ENCODE results near the gene BLVRA. TPM values are rescaled to one million over a fixed set of nuclear protein-coding genes. Genes with fewer than 3 reads are reported as not detected.
"Not testable (repeated sequence)": the region's sequence is repeated elsewhere in the genome, so short reads cannot be mapped to it uniquely, and the experiment has no call there.

BLVRA gene, protein sequence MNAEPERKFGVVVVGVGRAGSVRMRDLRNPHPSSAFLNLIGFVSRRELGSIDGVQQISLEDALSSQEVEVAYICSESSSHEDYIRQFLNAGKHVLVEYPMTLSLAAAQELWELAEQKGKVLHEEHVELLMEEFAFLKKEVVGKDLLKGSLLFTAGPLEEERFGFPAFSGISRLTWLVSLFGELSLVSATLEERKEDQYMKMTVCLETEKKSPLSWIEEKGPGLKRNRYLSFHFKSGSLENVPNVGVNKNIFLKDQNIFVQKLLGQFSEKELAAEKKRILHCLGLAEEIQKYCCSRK
- total RNA-seq, result 20.3 and 22.4 TPM in 2 replicates
- long read RNA-seq, transcript BLVRA-201 (8 exons, 1,071 nt), result major isoform, 22 of 30 reads
- long read RNA-seq, partial matches to known transcripts, result 3 of 30 reads
- long read RNA-seq, other reads (novel, unspliced or antisense), result 2 of 30 reads

DNA sequence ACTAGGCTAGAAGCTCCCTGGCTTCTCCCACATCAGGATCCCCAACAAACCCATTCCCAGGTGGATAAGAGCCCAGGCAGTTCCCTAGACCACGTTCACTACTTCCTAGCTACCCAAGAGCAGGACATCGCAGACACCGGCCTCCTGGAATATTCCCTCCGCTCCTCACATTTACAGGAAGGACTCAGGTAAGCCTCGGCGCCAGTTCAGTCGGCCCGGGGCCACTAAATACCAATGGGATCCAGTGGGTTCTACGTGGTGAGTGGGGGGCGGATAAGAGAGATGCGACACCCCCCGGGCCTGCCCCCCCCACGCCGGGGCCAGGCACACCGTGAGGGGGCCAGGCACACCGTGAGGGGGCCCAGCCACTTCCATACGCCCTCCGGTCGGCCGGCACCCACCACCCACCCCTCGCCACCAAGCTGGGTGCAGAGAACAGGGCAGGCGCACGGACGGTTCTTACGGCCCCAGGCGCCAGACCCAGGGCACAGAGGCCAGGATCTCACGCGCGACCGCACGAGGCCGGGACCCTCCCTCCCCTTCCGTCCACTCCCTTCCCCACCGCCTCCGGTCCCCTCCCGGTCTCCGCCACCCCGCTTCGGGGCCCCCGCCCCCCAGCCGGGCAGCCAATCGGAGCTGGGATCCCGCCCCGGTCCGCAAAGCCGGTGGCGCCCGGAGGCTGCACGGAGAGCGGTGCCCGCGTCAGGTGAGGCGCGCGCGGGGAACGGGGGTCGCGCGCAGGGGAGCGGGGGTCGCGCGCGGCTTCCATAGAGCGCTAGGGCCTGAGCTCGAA lies at the start of gene BLVRA:
Gene BLVRA (plus strand): TSS at position 652 of the 793 bp plus-strand sequence. CDS start 12,479 bp downstream, outside the sequence.
- H3K27ac Mint-ChIP-seq, result peak within 1 kb of the TSS; percentile 70
- H3K4me1 Mint-ChIP-seq (ENCODE audit: low read depth), result peaks cover 7% of the 10 kb centered on the region
- no peaks in the 10 kb centered on the region for H3K9me3 Mint-ChIP-seq (ENCODE audit: low read depth)

DNA sequence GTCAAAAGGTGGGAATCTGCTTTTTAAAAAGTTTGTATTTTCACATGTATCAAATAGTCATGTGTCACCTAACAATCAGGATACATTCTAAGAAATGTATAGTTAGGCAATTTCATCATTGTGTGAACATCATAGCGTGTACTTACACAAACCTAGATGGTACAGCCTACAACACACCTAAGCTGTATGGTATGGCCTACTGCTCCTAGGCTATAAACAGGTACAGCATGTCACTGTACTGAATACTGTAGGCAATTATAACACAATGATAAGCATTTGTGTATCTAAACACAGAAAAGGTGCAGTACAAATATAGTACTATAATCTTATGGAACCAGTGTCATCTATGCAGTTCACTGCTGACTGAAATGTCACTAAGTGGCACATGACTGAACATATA lies 47.0 kb upstream of the BLVRA start:
- TF ChIP-seq, protein P1, sequence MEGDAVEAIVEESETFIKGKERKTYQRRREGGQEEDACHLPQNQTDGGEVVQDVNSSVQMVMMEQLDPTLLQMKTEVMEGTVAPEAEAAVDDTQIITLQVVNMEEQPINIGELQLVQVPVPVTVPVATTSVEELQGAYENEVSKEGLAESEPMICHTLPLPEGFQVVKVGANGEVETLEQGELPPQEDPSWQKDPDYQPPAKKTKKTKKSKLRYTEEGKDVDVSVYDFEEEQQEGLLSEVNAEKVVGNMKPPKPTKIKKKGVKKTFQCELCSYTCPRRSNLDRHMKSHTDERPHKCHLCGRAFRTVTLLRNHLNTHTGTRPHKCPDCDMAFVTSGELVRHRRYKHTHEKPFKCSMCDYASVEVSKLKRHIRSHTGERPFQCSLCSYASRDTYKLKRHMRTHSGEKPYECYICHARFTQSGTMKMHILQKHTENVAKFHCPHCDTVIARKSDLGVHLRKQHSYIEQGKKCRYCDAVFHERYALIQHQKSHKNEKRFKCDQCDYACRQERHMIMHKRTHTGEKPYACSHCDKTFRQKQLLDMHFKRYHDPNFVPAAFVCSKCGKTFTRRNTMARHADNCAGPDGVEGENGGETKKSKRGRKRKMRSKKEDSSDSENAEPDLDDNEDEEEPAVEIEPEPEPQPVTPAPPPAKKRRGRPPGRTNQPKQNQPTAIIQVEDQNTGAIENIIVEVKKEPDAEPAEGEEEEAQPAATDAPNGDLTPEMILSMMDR (IDR thresholded peaks at IDR 0.05; ENCODE audit: unreplicated experiment), result no peak
- no peaks in the 10 kb centered on the region for H3K27me3 Mint-ChIP-seq
- no peak for DNase-seq (ENCODE audit: low spot score, unreplicated experiment)
- peaks cover 21% of the 10 kb centered on the region for H3K36me3 Mint-ChIP-seq (ENCODE audit: insufficient read depth)
- H3K4me3 Mint-ChIP-seq (ENCODE audit: low read depth), result no peak overlapping the region
- peaks cover 8% of the 10 kb centered on the region for H3K9me3 Mint-ChIP-seq (ENCODE audit: low read depth)
- H3K27ac Mint-ChIP-seq, result no peak overlapping the region
- peaks cover 10% of the 10 kb centered on the region for H3K4me1 Mint-ChIP-seq (ENCODE audit: low read depth)

More for the DNA sequence above, at the start of gene BLVRA:
- TF ChIP-seq, protein P1 (IDR thresholded peaks at IDR 0.05; ENCODE audit: unreplicated experiment), result no peak
- DNase-seq (ENCODE audit: low spot score, unreplicated experiment), result peak; percentile 57
- Mint-ChIP-seq H3K4me3 (ENCODE audit: low read depth) (peak within 1 kb of the TSS; percentile 78), H3K36me3 (ENCODE audit: insufficient read depth) (no peaks in the 10 kb centered on the region), H3K27me3 (peaks cover 29% of the 10 kb centered on the region)

DNA sequence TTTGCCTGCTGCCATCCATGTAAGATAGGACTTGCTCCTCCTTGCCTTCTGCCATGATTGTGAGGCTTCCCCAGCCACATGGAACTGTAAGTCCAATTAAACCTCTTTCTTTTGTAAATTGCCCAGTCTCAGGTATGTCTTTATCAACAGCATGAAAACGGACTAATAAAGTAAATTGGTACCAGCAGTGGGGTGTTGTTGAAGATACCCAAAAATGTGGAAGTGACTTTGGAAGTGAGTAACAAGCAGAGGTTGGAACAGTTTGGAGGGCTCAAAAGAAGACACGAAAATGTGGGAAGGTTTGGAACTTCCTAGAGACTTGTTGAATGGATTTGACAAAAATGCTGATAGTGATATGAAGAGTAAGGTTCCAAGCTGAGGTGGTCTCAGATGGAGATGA lies 42.5 kb upstream of the BLVRA start:
- not testable (repeated sequence) for H3K4me3 Mint-ChIP-seq (ENCODE audit: low read depth); H3K9me3 Mint-ChIP-seq (ENCODE audit: low read depth); H3K27ac Mint-ChIP-seq; H3K4me1 Mint-ChIP-seq (ENCODE audit: low read depth); DNase-seq (ENCODE audit: low spot score, unreplicated experiment); H3K27me3 Mint-ChIP-seq
- H3K36me3 Mint-ChIP-seq (ENCODE audit: insufficient read depth), result peaks cover 15% of the 10 kb centered on the region

DNA sequence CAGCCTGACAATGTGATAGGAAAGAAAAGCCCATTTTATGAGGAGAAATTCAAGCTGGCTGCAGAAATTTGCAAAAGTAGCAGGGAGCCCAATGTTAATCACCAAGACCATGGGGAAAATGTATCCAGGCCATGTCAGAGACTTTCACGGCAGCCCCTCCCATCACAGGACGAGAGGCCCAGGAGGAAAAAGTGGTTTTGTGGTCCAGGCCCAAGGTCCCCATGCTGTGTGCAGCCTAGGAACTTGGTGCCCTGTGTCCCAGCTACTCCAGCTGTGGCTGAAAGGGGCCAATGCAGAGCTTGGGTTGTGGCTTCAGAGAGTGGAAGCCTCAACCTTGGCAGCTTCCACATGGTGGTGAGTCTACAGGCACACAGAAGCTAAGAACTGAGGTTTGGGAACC lies 41.9 kb upstream of the BLVRA start:
- Mint-ChIP-seq H3K27ac (no peak overlapping the region), H3K27me3 (no peaks in the 10 kb centered on the region), H3K9me3 (ENCODE audit: low read depth) (peaks cover 8% of the 10 kb centered on the region), H3K36me3 (ENCODE audit: insufficient read depth) (peaks cover 15% of the 10 kb centered on the region), H3K4me1 (ENCODE audit: low read depth) (peaks cover 4% of the 10 kb centered on the region), H3K4me3 (ENCODE audit: low read depth) (no peak overlapping the region)
- no peak for DNase-seq (ENCODE audit: low spot score, unreplicated experiment)
- TF ChIP-seq, protein P1 (IDR thresholded peaks at IDR 0.05; ENCODE audit: unreplicated experiment), result no peak

DNA sequence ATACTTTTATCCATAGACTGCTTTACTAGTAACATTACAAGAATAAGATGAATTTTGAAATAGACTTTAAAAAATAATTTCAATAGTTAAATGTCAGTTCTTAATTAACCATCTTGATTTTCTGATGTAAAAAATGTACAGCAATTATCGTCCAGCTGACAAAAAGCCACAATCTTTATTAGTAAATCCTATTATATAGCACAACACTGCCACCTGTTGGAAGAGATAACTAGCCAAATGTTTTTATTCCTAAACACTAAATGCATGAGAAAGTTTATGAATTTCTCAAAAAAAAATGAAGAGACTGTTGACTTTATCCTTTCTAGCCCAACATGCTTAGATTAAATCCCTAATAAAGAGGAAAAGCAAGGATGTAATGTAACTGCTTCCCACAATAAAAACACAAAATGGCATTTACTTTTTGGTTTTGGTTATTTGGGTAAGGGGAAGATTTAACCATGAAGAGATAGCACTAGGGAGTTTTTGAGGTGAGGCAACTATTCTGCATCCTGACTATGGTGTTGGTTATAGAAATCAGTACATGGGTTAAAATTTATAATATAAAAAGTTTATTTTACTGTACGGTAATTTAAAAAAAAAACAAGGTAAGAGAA lies 37.2 kb upstream of the BLVRA start:
- H3K27me3 Mint-ChIP-seq, result no peaks in the 10 kb centered on the region
- H3K4me1 Mint-ChIP-seq (ENCODE audit: low read depth), result peaks cover 7% of the 10 kb centered on the region
- TF ChIP-seq, protein P1 (IDR thresholded peaks at IDR 0.05; ENCODE audit: unreplicated experiment), result peak; percentile 75
- peaks cover under 1% of the 10 kb centered on the region for H3K9me3 Mint-ChIP-seq (ENCODE audit: low read depth)
- H3K36me3 Mint-ChIP-seq (ENCODE audit: insufficient read depth), result peaks cover 6% of the 10 kb centered on the region
- no peak overlapping the region for H3K27ac Mint-ChIP-seq
- H3K4me3 Mint-ChIP-seq (ENCODE audit: low read depth), result no peak overlapping the region
- DNase-seq (ENCODE audit: low spot score, unreplicated experiment), result no peak

Data from progenitor cell of endocrine pancreas (in vitro differentiated cells).